Anterior cingulate cortex (tissue), 58 donors: Measurements from ENCODE around the gene ZNF76.
A peak's percentile ranks its signal among the peaks of the same experiment; 100 is the strongest.

Source experiments
- DNase-seq, 58 donors: peaks; one replicate each; lab custom pipeline; 2025; lab: John Stamatoyannopoulos, UW

ZNF76 gene

GRCh38 chr6:35259194-35259947, at the start of gene ZNF76:
ZNF76 (plus strand) TSS chr6:35259735; CDS start chr6:35281152, 21,417 bp downstream.
- DNase-seq: peak; percentile 73 to 98 (median 95)

- DNase-seq: peak in 1 of 58 donors; percentile 28
Observed at GRCh38 chr6:35213298-35213791, 46.2 kb upstream of the ZNF76 start.

- DNase-seq: peak in 3 of 58 donors; percentile 5 to 15 (median 8)
Observed at GRCh38 chr6:35213824-35214756, 45.4 kb upstream of the ZNF76 start, which contains the start of gene SCUBE3. SCUBE3 (plus strand) TSS chr6:35213956; CDS start chr6:35214419, 463 bp downstream.

GRCh38 chr6:35214869-35215664, 44.5 kb upstream of the ZNF76 start:
- DNase-seq: no peak

- no peak for DNase-seq
Observed at GRCh38 chr6:35215665-35216411, 43.7 kb upstream of the ZNF76 start.

GRCh38 chr6:35216412-35216732, 43.2 kb upstream of the ZNF76 start:
- no peak for DNase-seq

GRCh38 chr6:35216851-35217811, 42.4 kb upstream of the ZNF76 start:
- DNase-seq: no peak

- no peak for DNase-seq
Observed at GRCh38 chr6:35218021-35218420, 41.5 kb upstream of the ZNF76 start.

GRCh38 chr6:35218456-35218855, 41.1 kb upstream of the ZNF76 start:
- DNase-seq: no peak

GRCh38 chr6:35219683-35220326, 39.7 kb upstream of the ZNF76 start:
- DNase-seq: no peak

GRCh38 chr6:35220711-35221110, 38.8 kb upstream of the ZNF76 start:
- DNase-seq: no peak

GRCh38 chr6:35223396-35223795, 36.1 kb upstream of the ZNF76 start:
- no peak for DNase-seq

GRCh38 chr6:35224720-35225119, 34.8 kb upstream of the ZNF76 start:
- no peak for DNase-seq

- DNase-seq: no peak
Observed at GRCh38 chr6:35228481-35228880, 31.1 kb upstream of the ZNF76 start.

- no peak for DNase-seq
Observed at GRCh38 chr6:35229304-35229703, 30.2 kb upstream of the ZNF76 start.

- no peak for DNase-seq
Observed at GRCh38 chr6:35230498-35230897, 29.0 kb upstream of the ZNF76 start.

GRCh38 chr6:35230950-35231349, 28.6 kb upstream of the ZNF76 start:
- peak in 35 of 58 donors; percentile 5 to 55 (median 22) for DNase-seq

- DNase-seq: no peak
Observed at GRCh38 chr6:35231563-35231962, 28.0 kb upstream of the ZNF76 start.
